HK-2 (cell line): ENCODE data around the gene PDE6B.
"Not testable (repeated sequence)": the region's sequence is repeated elsewhere in the genome, so short reads cannot be mapped to it uniquely, and the experiment has no call there.

Experiments used
- DNase-seq: peaks from one replicate; pipeline ENCODE4 v3.0.0-alpha.2; 2018; ENCODE audit not compliant: unreplicated experiment

PDE6B gene

GRCh38 chr4:656436-657337 lies 31.3 kb downstream of the PDE6B start:
- DNase-seq, result no peak

- DNase-seq, result no peak
Measured at GRCh38 chr4:657338-657833, 32.0 kb downstream of the PDE6B start.

GRCh38 chr4:657834-658667 lies 32.7 kb downstream of the PDE6B start:
- DNase-seq, result no peak

GRCh38 chr4:658681-659667 lies 33.6 kb downstream of the PDE6B start:
- DNase-seq, result no peak

- DNase-seq, result no peak
Measured at GRCh38 chr4:659851-660250, 34.5 kb downstream of the PDE6B start.

- DNase-seq, result no peak
Measured at GRCh38 chr4:660401-660800, 35.0 kb downstream of the PDE6B start.

GRCh38 chr4:661231-661630 lies 35.9 kb downstream of the PDE6B start:
- no peak for DNase-seq

GRCh38 chr4:661881-662761 lies 36.7 kb downstream of the PDE6B start:
- no peak for DNase-seq

GRCh38 chr4:663046-663437 lies 37.7 kb downstream of the PDE6B start:
- no peak for DNase-seq

- DNase-seq, result no peak
Measured at GRCh38 chr4:663438-664428, 38.4 kb downstream of the PDE6B start.

GRCh38 chr4:664713-665231 lies 39.4 kb downstream of the PDE6B start:
- DNase-seq, result no peak

GRCh38 chr4:665381-665750 lies 40.0 kb downstream of the PDE6B start:
- no peak for DNase-seq

GRCh38 chr4:665751-666435 lies 40.5 kb downstream of the PDE6B start:
- DNase-seq, result no peak

- no peak for DNase-seq
Measured at GRCh38 chr4:666436-666810, 41.0 kb downstream of the PDE6B start.

- no peak for DNase-seq
Measured at GRCh38 chr4:666822-667544, 41.6 kb downstream of the PDE6B start.

- no peak for DNase-seq
Measured at GRCh38 chr4:667545-667925, 42.2 kb downstream of the PDE6B start.

- not testable (repeated sequence) for DNase-seq
Measured at GRCh38 chr4:668219-668618, 42.8 kb downstream of the PDE6B start.
